HEK293T (cell line): ENCODE results near the gene MSRB3.
"Not testable (repeated sequence)": the region's sequence is repeated elsewhere in the genome, so short reads cannot be mapped to it uniquely, and the experiment has no call there.

Experiments
- CTCF ChIA-PET: fragments of 350-600 bp; formaldehyde crosslinking; extraction: SDS; loops from one replicate; lab custom pipeline; 2021; ENCODE audit warnings: antibody characterized with exemption, inconsistent platforms; lab: Yijun Ruan, JAX
- POLR2A ChIA-PET: fragments of 350-600 bp; formaldehyde crosslinking; extraction: SDS; loops from one replicate; lab custom pipeline; 2020; ENCODE audit warnings: antibody characterized with exemption, inconsistent platforms; lab: Yijun Ruan, JAX
- DNase-seq: peaks from one replicate; pipeline ENCODE4 v3.0.0; 2012; ENCODE audit warnings: mixed read lengths; ENCODE audit errors: extremely low spot score
- ARNT ChIP-seq: fragments of 450-650 bp; IDR thresholded peaks from 2 replicates; pipeline ENCODE4 v1.6.1; 2017; ENCODE audit warnings: mild to moderate bottlenecking
- BHLHE40 ChIP-seq: fragments of 450-650 bp; IDR thresholded peaks from 2 replicates; pipeline ENCODE4 v1.6.1; 2016; ENCODE audit warnings: mild to moderate bottlenecking, moderate library complexity, borderline replicate concordance
- CTBP1 ChIP-seq: fragments of 450-650 bp; IDR thresholded peaks from 2 replicates; pipeline ENCODE4 v1.6.1; 2016; ENCODE audit warnings: borderline replicate concordance
- ELF4 ChIP-seq: fragments of 450-650 bp; IDR thresholded peaks from 2 replicates; pipeline ENCODE4 v1.6.1; 2017; ENCODE audit warnings: antibody characterized with exemption
- FOXA1 ChIP-seq: fragments of 450-650 bp; IDR thresholded peaks from 2 replicates; pipeline ENCODE4 v1.6.1; 2016; ENCODE audit warnings: mild to moderate bottlenecking
- FOXK2 ChIP-seq: fragments of 450-650 bp; IDR thresholded peaks from 2 replicates; pipeline ENCODE4 v1.6.1; 2016; ENCODE audit warnings: mild to moderate bottlenecking
- FOXM1 ChIP-seq: fragments of 450-650 bp; IDR thresholded peaks from 2 replicates; pipeline ENCODE4 v1.6.1; 2017; ENCODE audit warnings: mild to moderate bottlenecking, borderline replicate concordance
- HDGF ChIP-seq: fragments of 450-650 bp; IDR thresholded peaks from 2 replicates; pipeline ENCODE4 v1.6.1; 2017; ENCODE audit warnings: antibody characterized with exemption, borderline replicate concordance
- L3MBTL2 ChIP-seq: fragments of 450-650 bp; conservative IDR thresholded peaks from 2 replicates; pipeline ENCODE4 v1.6.1; 2016; ENCODE audit warnings: mild to moderate bottlenecking
- LEF1 ChIP-seq: fragments of 450-650 bp; IDR thresholded peaks from 2 replicates; pipeline ENCODE4 v1.6.1; 2017; ENCODE audit warnings: mild to moderate bottlenecking, borderline replicate concordance
- NFRKB ChIP-seq: fragments of 450-650 bp; IDR thresholded peaks from 2 replicates; pipeline ENCODE4 v1.6.1; 2016; ENCODE audit warnings: mild to moderate bottlenecking, moderate library complexity
- SP1 ChIP-seq: fragments of 450-650 bp; IDR thresholded peaks from 2 replicates; pipeline ENCODE4 v1.6.1; 2017
- SUZ12 ChIP-seq: fragments of 450-650 bp; IDR thresholded peaks from 2 replicates; pipeline ENCODE4 v1.6.1; 2016; ENCODE audit warnings: mild to moderate bottlenecking
- TARDBP ChIP-seq: fragments of 450-650 bp; IDR thresholded peaks from 2 replicates; pipeline ENCODE4 v1.6.1; 2016
- ZNF384 ChIP-seq: fragments of 450-650 bp; IDR thresholded peaks from 2 replicates; pipeline ENCODE4 v1.6.1; 2016
- TF ChIP-seq, protein P1 (sequence below): fragments of 450-650 bp; IDR thresholded peaks from 2 replicates; pipeline ENCODE4 v1.6.1; 2016

The MSRB3 gene

DNA sequence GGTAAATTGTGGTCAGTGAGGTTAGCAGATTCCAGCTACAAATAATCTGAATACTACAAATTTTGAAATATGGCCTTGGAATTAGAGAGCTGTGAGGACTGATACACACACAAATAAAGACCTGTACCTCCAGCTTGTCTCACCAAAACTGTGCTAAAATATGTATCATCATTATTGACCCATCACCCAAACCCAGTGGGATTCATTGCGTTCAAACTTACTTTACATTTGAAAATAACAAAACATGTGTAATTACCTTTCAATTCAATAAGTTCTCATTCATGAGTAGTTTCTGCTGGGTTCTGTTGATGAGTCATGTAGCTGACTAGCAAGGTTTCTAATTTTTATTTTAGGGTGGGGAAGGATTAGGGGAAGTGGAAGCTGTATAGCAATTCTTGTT lies 170.9 kb downstream of the MSRB3 start:
- no peak for DNase-seq
- CTCF ChIA-PET, result interaction anchor here (0.7 kb wide), 1 partner anchor 46 kb away, joined by 3 read pairs; no protein-coding TSS in a partner anchor
- POLR2A ChIA-PET, result no interaction called here
- no peak for TF ChIP-seq ZNF384
- no peak for TF ChIP-seq SP1
- no peak for TF ChIP-seq FOXM1
- TF ChIP-seq NFRKB, result no peak
- TF ChIP-seq TARDBP, result no peak
- TF ChIP-seq, protein P1, sequence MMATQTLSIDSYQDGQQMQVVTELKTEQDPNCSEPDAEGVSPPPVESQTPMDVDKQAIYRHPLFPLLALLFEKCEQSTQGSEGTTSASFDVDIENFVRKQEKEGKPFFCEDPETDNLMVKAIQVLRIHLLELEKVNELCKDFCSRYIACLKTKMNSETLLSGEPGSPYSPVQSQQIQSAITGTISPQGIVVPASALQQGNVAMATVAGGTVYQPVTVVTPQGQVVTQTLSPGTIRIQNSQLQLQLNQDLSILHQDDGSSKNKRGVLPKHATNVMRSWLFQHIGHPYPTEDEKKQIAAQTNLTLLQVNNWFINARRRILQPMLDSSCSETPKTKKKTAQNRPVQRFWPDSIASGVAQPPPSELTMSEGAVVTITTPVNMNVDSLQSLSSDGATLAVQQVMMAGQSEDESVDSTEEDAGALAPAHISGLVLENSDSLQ, result no peak
- TF ChIP-seq CTBP1, result no peak
- TF ChIP-seq ARNT, result no peak
- TF ChIP-seq FOXK2, result no peak
- TF ChIP-seq ELF4, result no peak
- no peak for TF ChIP-seq FOXA1
- no peak for TF ChIP-seq SUZ12

DNA sequence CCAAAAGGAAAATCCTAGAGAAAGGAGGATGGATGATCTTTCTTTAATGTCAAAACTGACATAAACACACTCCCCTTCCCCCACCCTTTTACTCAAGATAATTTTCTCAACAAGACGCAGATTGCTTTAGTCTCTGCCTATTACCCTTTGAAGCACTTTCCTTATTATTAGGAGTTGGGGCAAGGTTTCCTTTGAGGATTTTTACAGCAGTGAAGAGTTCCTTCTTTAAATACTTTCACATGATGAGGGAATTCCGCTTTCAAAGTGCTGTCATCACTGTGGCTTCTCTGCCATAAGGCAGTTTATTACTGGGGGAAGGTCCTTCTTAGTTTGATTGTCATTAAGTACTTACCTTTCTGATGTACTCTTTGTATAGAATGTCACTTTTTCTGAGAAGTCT lies 172.1 kb downstream of the MSRB3 start:
- no peak for TF ChIP-seq FOXM1
- no peak for TF ChIP-seq ARNT
- no peak for TF ChIP-seq TARDBP
- TF ChIP-seq FOXA1, result no peak
- no peak for TF ChIP-seq NFRKB
- TF ChIP-seq, protein P1, result no peak
- TF ChIP-seq BHLHE40, result no peak
- TF ChIP-seq SP1, result no peak
- no peak for TF ChIP-seq ZNF384
- TF ChIP-seq CTBP1, result no peak
- no peak for TF ChIP-seq SUZ12
- TF ChIP-seq L3MBTL2, result no peak
- TF ChIP-seq HDGF, result no peak
- TF ChIP-seq ELF4, result no peak
- TF ChIP-seq LEF1, result no peak
- TF ChIP-seq FOXK2, result no peak
- ChIA-PET POLR2A (no interaction called here), CTCF (no interaction called here)
- no peak for DNase-seq

DNA sequence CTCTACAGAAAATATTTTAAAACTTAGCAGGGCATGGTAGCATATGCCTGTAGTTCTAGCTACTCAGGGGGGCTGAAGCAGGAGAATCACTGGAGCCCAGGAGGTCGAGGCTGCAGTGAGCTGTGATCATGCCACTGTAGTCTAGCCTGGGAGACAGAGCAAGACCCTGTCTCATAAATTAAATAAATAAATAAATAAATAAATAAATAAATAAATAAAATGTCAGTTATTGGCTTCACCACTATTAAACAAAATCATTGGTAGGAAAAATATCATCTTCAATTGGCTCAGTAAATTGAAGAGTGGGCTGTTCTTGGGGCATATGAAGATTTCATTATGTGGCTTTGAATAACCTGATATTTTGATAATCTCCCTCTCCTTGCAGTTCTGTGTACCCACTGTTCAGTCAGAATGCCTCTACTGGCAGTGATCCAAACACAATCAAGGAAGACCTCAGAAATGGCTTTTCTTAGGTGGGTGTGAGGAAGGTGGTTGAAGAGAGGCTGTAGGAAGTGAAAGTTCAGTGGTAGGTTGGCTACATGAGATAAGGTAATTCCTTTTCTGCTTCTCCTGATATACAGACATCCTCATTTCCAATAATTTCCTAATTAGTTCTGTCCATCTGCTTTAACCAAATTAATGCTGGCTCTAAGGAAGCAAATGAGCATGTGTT lies 175.8 kb downstream of the MSRB3 start:
- no peak for TF ChIP-seq FOXK2
- no peak for TF ChIP-seq L3MBTL2
- TF ChIP-seq HDGF, result no peak
- TF ChIP-seq SP1, result no peak
- TF ChIP-seq ZNF384, result no peak
- no peak for TF ChIP-seq ARNT
- no peak for TF ChIP-seq TARDBP
- no peak for TF ChIP-seq ELF4
- TF ChIP-seq NFRKB, result no peak
- no peak for TF ChIP-seq CTBP1
- no peak for TF ChIP-seq SUZ12
- TF ChIP-seq BHLHE40, result no peak
- no peak for TF ChIP-seq FOXA1
- no peak for TF ChIP-seq FOXM1
- no peak for TF ChIP-seq LEF1
- no peak for DNase-seq
- CTCF ChIA-PET, result no interaction called here
- POLR2A ChIA-PET, result no interaction called here

DNA sequence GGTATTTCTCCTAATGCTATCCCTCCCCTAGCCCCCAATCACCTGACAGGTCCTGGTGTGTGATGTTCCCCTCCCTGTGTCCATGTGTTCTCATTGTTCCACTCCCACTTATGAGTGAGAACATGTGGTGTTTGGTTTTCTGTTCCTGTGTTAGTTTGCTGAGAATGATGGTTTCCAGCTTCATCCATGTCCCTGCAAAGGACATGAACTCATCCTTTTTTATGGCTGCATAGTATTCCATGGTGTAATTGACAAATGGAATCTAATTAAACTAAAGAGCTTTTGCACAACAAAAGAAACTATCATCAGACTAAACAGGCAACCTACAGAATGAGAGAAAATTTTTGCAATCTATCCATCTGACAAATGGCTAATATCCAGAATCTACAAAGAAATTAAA lies 178.9 kb downstream of the MSRB3 start:
- DNase-seq, POLR2A ChIA-PET, CTCF ChIA-PET: not testable (repeated sequence)

DNA sequence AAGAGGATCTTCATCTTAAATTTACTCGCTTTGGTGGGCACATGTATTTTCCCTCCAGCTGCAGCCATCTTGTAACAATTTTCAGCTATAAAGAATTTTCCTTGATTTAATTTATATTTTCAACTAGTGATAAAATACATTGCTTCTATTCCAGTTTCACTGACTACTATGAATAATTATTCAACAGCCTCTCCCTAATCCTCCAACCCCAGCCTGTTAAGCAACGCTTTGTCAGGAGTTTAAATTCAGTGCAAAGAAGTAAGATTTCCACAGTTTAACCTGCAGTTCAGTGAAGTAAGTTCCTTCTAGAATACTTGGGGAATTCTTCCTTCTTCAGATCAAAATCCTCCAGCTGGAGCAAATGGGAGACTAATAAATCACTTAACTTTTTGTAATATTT lies 180.2 kb downstream of the MSRB3 start:
- TF ChIP-seq CTBP1 (no peak), HDGF (no peak), TARDBP (no peak), SUZ12 (no peak), SP1 (no peak)
- DNase-seq, result no peak
- ChIA-PET POLR2A (no interaction called here), CTCF (no interaction called here)

DNA sequence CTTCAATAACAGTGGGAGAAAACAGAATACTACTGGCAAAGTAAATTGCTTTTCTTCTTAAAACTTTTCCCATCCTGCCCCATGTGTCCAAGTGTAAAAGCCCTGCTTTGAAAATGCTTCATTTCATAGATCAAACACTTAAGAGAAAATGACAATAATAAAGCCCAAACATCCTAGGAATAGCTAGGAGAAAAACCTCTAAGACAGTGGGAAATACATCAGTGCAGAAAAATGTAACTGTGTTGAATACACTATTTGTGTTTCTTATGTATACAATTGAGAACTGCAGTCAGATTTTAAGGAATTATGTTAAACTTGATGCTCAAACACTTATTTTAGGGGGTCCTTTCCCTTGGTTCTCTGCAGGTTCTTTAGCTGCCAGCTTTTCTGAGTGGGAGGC lies 181.1 kb downstream of the MSRB3 start:
- no peak for DNase-seq
- ChIA-PET CTCF (interaction anchor here (0.6 kb wide), 1 partner anchor 1059 kb away, joined by 3 read pairs; no protein-coding TSS in a partner anchor), POLR2A (no interaction called here)
- TF ChIP-seq TARDBP (no peak), ELF4 (no peak), ZNF384 (no peak)
- TF ChIP-seq, protein P1, result no peak

DNA sequence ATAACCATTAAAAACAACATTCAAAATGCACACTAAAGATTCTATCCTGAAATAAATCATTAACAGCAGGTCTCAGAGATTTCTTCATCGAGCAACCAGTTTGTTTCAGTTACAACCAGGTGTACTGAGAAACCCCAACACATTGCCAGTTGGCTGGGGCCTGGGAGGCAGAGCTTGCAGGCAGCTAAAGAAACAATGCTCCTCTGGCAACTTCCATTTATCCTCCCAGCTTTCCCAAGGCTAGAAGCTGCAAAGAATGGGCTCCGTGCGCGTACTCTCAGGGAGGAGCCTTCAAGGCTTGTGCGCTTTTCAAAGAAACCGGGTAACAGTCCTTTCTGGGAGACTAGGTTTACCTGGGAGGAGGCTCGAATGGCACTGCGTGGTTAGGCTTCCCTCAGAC lies 181.6 kb downstream of the MSRB3 start:
- ChIA-PET CTCF (interaction anchor here (0.6 kb wide), 1 partner anchor 1059 kb away, joined by 3 read pairs; no protein-coding TSS in a partner anchor), POLR2A (no interaction called here)
- DNase-seq, result no peak
- no peak for TF ChIP-seq FOXA1
- TF ChIP-seq SP1, result no peak
- no peak for TF ChIP-seq HDGF
- TF ChIP-seq, protein P1, result no peak
- TF ChIP-seq FOXM1, result no peak
- TF ChIP-seq ZNF384, result no peak
- TF ChIP-seq BHLHE40, result no peak
- TF ChIP-seq TARDBP, result no peak
- no peak for TF ChIP-seq L3MBTL2
- no peak for TF ChIP-seq FOXK2
- no peak for TF ChIP-seq ELF4
- no peak for TF ChIP-seq ARNT
- TF ChIP-seq LEF1, result no peak
- TF ChIP-seq NFRKB, result no peak
- TF ChIP-seq SUZ12, result no peak
- TF ChIP-seq CTBP1, result no peak
